Adrenal gland (tissue), 12 donors: Measurements from ENCODE around the gene TUBA1B. TPM values are rescaled to one million over a fixed set of nuclear protein-coding genes. Genes with fewer than 3 reads are reported as not detected.
"Not testable (repeated sequence)": the region's sequence is repeated elsewhere in the genome, so short reads cannot be mapped to it uniquely, and the experiment has no call there.

ENCODE experiments used
- DNase-seq, 7 donors: peaks; one replicate each; pipeline ENCODE4 v3.0.0-alpha.2; 2019 to 2020
- H3K27ac ChIP-seq, 5 donors: fragments of 200-600 bp; sonication (generic) in 4 of 5; 1 replicate in 3 of 5; 2 replicates in 2 of 5; pipeline versions ENCODE4 v1.5.1 to v1.8.0; 2016 to 2020; ENCODE audit warnings: mild to moderate bottlenecking in 1 of 5
- H3K27me3 ChIP-seq: fragments of 200-600 bp; 2 replicates; pipeline ENCODE4 v1.8.0; 2021
- H3K36me3 ChIP-seq, 2 donors: fragments of 200-600 bp; replicated peaks in 1 of 2; 1 replicate in 1 of 2; 2 replicates in 1 of 2; pipeline versions ENCODE4 v1.5.1 to v1.8.0; 2018 to 2022
- H3K4me1 ChIP-seq, 2 donors: fragments of 200-600 bp; replicated peaks in 1 of 2; 1 replicate in 1 of 2; 2 replicates in 1 of 2; pipeline versions ENCODE4 v1.5.1 to v1.8.0; 2018 to 2021
- H3K4me3 ChIP-seq, 4 donors: fragments of 200-600 bp; sonication (generic) in 3 of 4; one replicate each; pipeline ENCODE4 v1.5.1; 2016 to 2018
- H3K9me3 ChIP-seq, 3 donors: fragments of 200-600 bp; sonication (generic) in 1 of 3; replicated peaks in 1 of 3; 1 replicate in 2 of 3; 2 replicates in 1 of 3; pipeline versions ENCODE4 v1.5.1 to v1.8.0; 2016 to 2021
- CTCF ChIP-seq, 6 experiments: fragments of 450-650 bp in 4 of 6; fragments of 200-600 bp in 2 of 6; sonication (generic) in 1 of 6; IDR thresholded peaks; 1 replicate in 5 of 6; 2 replicates in 1 of 6; pipeline versions ENCODE4 v1.5.1 to v1.8.0; 2016 to 2021; ENCODE audit warnings: antibody characterized with exemption in 6 of 6, mild to moderate bottlenecking in 2 of 6, moderate library complexity in 1 of 6
- POLR2A ChIP-seq, 2 donors: fragments of 450-650 bp; IDR thresholded peaks; one replicate each; pipeline ENCODE4 v1.6.1; 2017; ENCODE audit warnings: antibody characterized with exemption in 2 of 2, mild to moderate bottlenecking in 2 of 2, moderate library complexity in 1 of 2
- WGBS, 4 donors: extraction: QIAGEN DNeasy Blood & Tissue Kit in 2 of 4; methylation state at CpG; one replicate each; pipeline versions ENCODE4 v1.1.5 to v1.1.7; 2013 to 2017; 5-methylcytosine and 5-hydroxymethylcytosine counted together
- intact Hi-C, 2 donors: fragments of 100-400 bp; cut with DNase I; formaldehyde crosslinking; loops; one replicate each; pipeline versions ENCODE4 v1.14.1 to v1.15.0; 2022 to 2023
- polyA plus RNA-seq, 3 donors: library from polyadenylated mRNA; stranded (reverse); fragments of 200-250 nt in 2 of 3; fragments of 350-450 nt in 1 of 3; fragmentation: Illumina TruSeq in 1 of 3; extraction: RNeasy Lipid Tissue Mini Kit (QIAGEN cat#74804) in 1 of 3; gene quantifications; one replicate each; pipeline ENCODE4 v1.2.3, GENCODE V29; 2013 to 2014
- total RNA-seq, 9 donors: library from RNA; depleted of rRNA in 4 of 9; stranded (reverse); fragments of >200 nt in 4 of 9; fragments of 120-200 nt in 1 of 9; fragmentation: NEBNext Ultra II Directional in 1 of 9; extraction: Animal tissue kit (Norgen Biotek cat#: 25700) in 1 of 9; gene quantifications; one replicate each; pipeline versions ENCODE4 v1.1.0 to v1.2.4, GENCODE V29; 2013 to 2023
- donor health status: healthy with polysubstance abuse.
- donor health status: Bipolar disorder and iron deficiency.
- donor health status: DM: yes; HTN: yes; CAD: no.
- donor health status: DM: no; HTN: no; CAD: no.
- donor health status: DM: no; HTN: no; CAD: no.
- donor health status: DM: yes; HTN: yes; CAD: no.

TUBA1B gene
- total and polyA plus RNA-seq, 12 donors = 174 to 830 (median 377) TPM

GRCh38 chr12:49165114-49165513 is 33.9 kb upstream of the TUBA1B start:
- WGBS, 4 donors = 94 to 96% (median 94%) methylated on average over 2 of the region's 2 CpGs
- no peak for DNase-seq
- Histone ChIP-seq H3K27me3 (no peaks in the 10 kb centered on the region), H3K36me3 (no peaks in the 10 kb centered on the region), H3K27ac (no peak overlapping the region), H3K4me1 (no peaks in the 10 kb centered on the region), H3K9me3 (no peaks in the 10 kb centered on the region), H3K4me3 (no peak overlapping the region)
- intact Hi-C loops = no loop called here
- TF ChIP-seq POLR2A (IDR thresholded peaks at IDR 0.05) (no peak), CTCF (IDR thresholded peaks at IDR 0.05) (no peak)

DNA sequence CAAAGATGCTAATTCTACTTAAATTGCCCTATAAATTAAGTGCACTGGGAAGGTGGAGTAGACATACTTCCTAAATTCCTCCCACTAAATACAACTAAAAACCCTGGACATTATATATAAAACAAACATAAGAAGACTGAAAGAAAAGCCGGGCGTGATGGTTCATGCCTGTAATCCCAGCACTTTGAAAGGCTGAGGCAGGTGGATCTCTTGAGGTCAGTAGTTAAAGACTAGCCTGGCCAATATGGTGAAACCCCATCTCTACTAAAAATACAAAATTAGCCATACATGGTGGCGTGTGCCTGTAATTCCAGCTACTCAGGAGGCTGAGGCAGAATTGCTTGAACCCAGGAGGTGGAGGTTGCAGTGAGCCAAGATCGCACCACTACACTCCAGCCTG is 30.7 kb upstream of the TUBA1B start:
- H3K9me3 ChIP-seq, H3K36me3 ChIP-seq, H3K4me1 ChIP-seq, DNase-seq, H3K27me3 ChIP-seq, intact Hi-C loops, H3K4me3 ChIP-seq, H3K27ac ChIP-seq: not testable (repeated sequence)
- WGBS, 4 donors = 85 to 96% (median 94%) methylated on average over 4 of the region's 4 CpGs

GRCh38 chr12:49161092-49161795 is 30.0 kb upstream of the TUBA1B start:
- no peak for TF ChIP-seq CTCF (IDR thresholded peaks at IDR 0.05)
- TF ChIP-seq POLR2A (IDR thresholded peaks at IDR 0.05) = no peak
- WGBS, 4 donors = 65 to 77% (median 67%) methylated on average over 6 of the region's 6 CpGs
- H3K9me3 ChIP-seq = no peaks in the 10 kb centered on the region
- no peaks in the 10 kb centered on the region for H3K36me3 ChIP-seq
- no peaks in the 10 kb centered on the region for H3K4me1 ChIP-seq
- H3K4me3 ChIP-seq = no peak overlapping the region
- intact Hi-C loops = no loop called here
- H3K27ac ChIP-seq = no peak overlapping the region
- H3K27me3 ChIP-seq = no peaks in the 10 kb centered on the region
- DNase-seq = no peak

DNA sequence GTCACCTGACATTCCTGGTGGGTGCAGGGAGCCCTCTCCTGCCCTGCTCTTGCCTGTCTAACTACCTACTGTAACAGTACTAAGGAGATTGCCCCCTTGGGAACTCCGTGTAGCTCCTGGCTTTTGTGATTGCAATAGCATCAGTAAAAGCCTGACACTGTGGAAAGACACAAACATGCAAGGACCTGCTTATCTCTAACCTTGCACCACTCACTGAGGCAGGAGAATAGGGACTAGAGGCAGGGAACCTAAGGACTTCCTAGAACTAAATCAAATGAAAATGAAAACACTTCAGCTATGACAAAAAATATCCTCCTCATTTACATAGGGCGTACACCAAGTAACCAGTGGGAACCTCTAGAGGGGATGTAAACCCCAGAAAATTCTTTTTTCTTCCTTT is 29.2 kb upstream of the TUBA1B start:
- no peak for TF ChIP-seq CTCF (IDR thresholded peaks at IDR 0.05)
- TF ChIP-seq POLR2A (IDR thresholded peaks at IDR 0.05) = no peak
- intact Hi-C loops = no loop called here
- no peak for DNase-seq
- no peak overlapping the region for H3K27ac ChIP-seq
- H3K9me3 ChIP-seq = no peaks in the 10 kb centered on the region
- no peaks in the 10 kb centered on the region for H3K27me3 ChIP-seq
- H3K36me3 ChIP-seq = no peaks in the 10 kb centered on the region
- H3K4me1 ChIP-seq = no peaks in the 10 kb centered on the region
- no peak overlapping the region for H3K4me3 ChIP-seq
- 72 to 83% (median 76%) methylated on average over 2 of the region's 2 CpGs for WGBS, 4 donors

- Histone ChIP-seq H3K9me3 (no peaks in the 10 kb centered on the region), H3K27ac (no peak overlapping the region), H3K36me3 (no peaks in the 10 kb centered on the region), H3K27me3 (no peaks in the 10 kb centered on the region), H3K4me1 (no peaks in the 10 kb centered on the region), H3K4me3 (no peak overlapping the region)
- intact Hi-C loops = no loop called here
- 69 to 74% (median 70%) methylated on average over 3 of the region's 3 CpGs for WGBS, 4 donors
- no peak for DNase-seq
- no peak for TF ChIP-seq POLR2A (IDR thresholded peaks at IDR 0.05)
- no peak for TF ChIP-seq CTCF (IDR thresholded peaks at IDR 0.05)
Observed at GRCh38 chr12:49154221-49154620, 23.0 kb upstream of the TUBA1B start.
